HepG2 (cell line): ENCODE results near the gene MED25. TPM values are rescaled to one million over a fixed set of nuclear protein-coding genes. Genes with fewer than 3 reads are reported as not detected.
A peak's percentile ranks its signal among the peaks of the same experiment; 100 is the strongest.

Experiments
- ATAC-seq: fragments of 200-7000 bp; cut with Tn5 transposase; 3 replicates; pipeline ENCODE4 v1.9.1; 2020; ENCODE audit warnings: mild to moderate bottlenecking, moderate library complexity
- BruUV-seq: library from RNA; stranded (reverse); fragments of 400-500 nt; replicated peaks from 2 replicates; lab custom pipeline; 2021; lab: Mats Ljungman, UMichigan
- CTCF ChIA-PET: fragments of 300-600 bp; formaldehyde crosslinking; extraction: SDS; loops from one replicate; lab custom pipeline; 2021; ENCODE audit warnings: low total read pairs, inconsistent platforms, low intra/inter-chr PET ratio; lab: Yijun Ruan, JAX
- POLR2A ChIA-PET: fragments of 350-600 bp; sonication (Branson Sonifier 250); formaldehyde crosslinking; loops from one replicate; lab custom pipeline; 2020; ENCODE audit warnings: antibody characterized with exemption, inconsistent platforms; lab: Yijun Ruan, JAX
- DNase-seq: peaks from one replicate; pipeline ENCODE4 v3.0.0-alpha.2; 2015; ENCODE audit warnings: low spot score
- FAIRE-seq: peaks from 3 replicates; lab custom pipeline; 2011; peaks lifted over from hg19 to GRCh38; lab: Jason Lieb, UNC
- H2AFZ ChIP-seq: one replicate; pipeline ENCODE4 v1.6.1; 2011; ENCODE audit warnings: low read length, inconsistent platforms
- H3K27ac ChIP-seq: fragments of 300-600 bp; 3 replicates; pipeline ENCODE4 v1.8.0; 2011; ENCODE audit warnings: mixed run types, mild to moderate bottlenecking, mixed read lengths, low read length, inconsistent platforms; ENCODE audit not compliant: insufficient read depth; ENCODE audit errors: extremely low read length
- H3K27me3 ChIP-seq, 2 experiments: fragments of 200-600 bp in 1 of 2; 2 replicates in 1 of 2; 3 replicates in 1 of 2; pipeline versions ENCODE4 v1.6.0 to v1.8.0; 2011; ENCODE audit warnings: low read length in 2 of 2, mild to moderate bottlenecking in 2 of 2, moderate library complexity in 2 of 2, inconsistent platforms in 1 of 2; ENCODE audit not compliant: insufficient read depth in 2 of 2, control insufficient read depth in 1 of 2
- H3K36me3 ChIP-seq, 2 experiments: fragments of 200-600 bp in 1 of 2; replicated peaks in 1 of 2; 2 replicates in 1 of 2; 3 replicates in 1 of 2; pipeline versions ENCODE4 v1.5.1 to v1.8.0; 2011; ENCODE audit warnings: low read length in 2 of 2, inconsistent platforms in 1 of 2; ENCODE audit not compliant: insufficient read depth in 2 of 2, control insufficient read depth in 1 of 2
- H3K4me1 ChIP-seq: 2 replicates; pipeline ENCODE4 v1.5.1; 2012; ENCODE audit warnings: low read length, inconsistent platforms; ENCODE audit not compliant: insufficient read depth
- H3K4me2 ChIP-seq: 2 replicates; pipeline ENCODE4 v1.6.0; 2011; ENCODE audit warnings: low read depth, low read length, inconsistent platforms
- H3K4me3 ChIP-seq, 3 experiments: fragments of 200-600 bp in 1 of 3; sonication (generic), shearing (Covaris generic) in 1 of 3; replicated peaks in 1 of 3; 2 replicates each; pipeline ENCODE4 v1.5.1; 2011 to 2016; ENCODE audit warnings: low read length in 3 of 3, inconsistent platforms in 2 of 3, low read depth in 2 of 3, mild to moderate bottlenecking in 2 of 3, control low read depth in 1 of 3, mixed read lengths in 1 of 3; ENCODE audit not compliant: insufficient read depth in 1 of 3
- H3K79me2 ChIP-seq: one replicate; pipeline ENCODE4 v1.6.1; 2011; ENCODE audit warnings: low read length, inconsistent platforms; ENCODE audit not compliant: insufficient read depth
- H3K9ac ChIP-seq: 2 replicates; pipeline ENCODE4 v1.6.0; 2011; ENCODE audit warnings: mild to moderate bottlenecking, low read depth, low read length, inconsistent platforms; ENCODE audit not compliant: insufficient read depth
- H3K9me3 ChIP-seq: 2 replicates; pipeline ENCODE4 v1.5.1; 2012; ENCODE audit warnings: mild to moderate bottlenecking, low read length
- H4K20me1 ChIP-seq: 2 replicates; pipeline ENCODE4 v1.6.0; 2011; ENCODE audit warnings: inconsistent platforms, mild to moderate bottlenecking, low read length, moderate library complexity; ENCODE audit not compliant: insufficient read depth
- BHLHE40 ChIP-seq: IDR thresholded peaks from 2 replicates; pipeline ENCODE4 v1.6.1; 2011; ENCODE audit warnings: low read length, improper control_type of control experiment
- NFRKB ChIP-seq: fragments of 450-650 bp; IDR thresholded peaks from 2 replicates; pipeline ENCODE4 v1.6.1; 2017
- NR3C1 ChIP-seq: sonication (generic); formaldehyde crosslinking; IDR thresholded peaks from 2 replicates; pipeline ENCODE4 v1.4.0; 2020; ENCODE audit warnings: missing genetic modification reagents
- PTBP1 ChIP-seq: fragments of 200-400 bp; formaldehyde crosslinking; IDR thresholded peaks from 2 replicates; pipeline ENCODE4 v1.6.1; 2018; ENCODE audit warnings: low read length, low read depth; ENCODE audit not compliant: poor library complexity, severe bottlenecking
- TBX2 ChIP-seq: sonication (generic); formaldehyde crosslinking; IDR thresholded peaks from 2 replicates; pipeline ENCODE4 v1.5.0; 2020; ENCODE audit warnings: missing genetic modification reagents, mild to moderate bottlenecking, borderline replicate concordance
- THAP11 ChIP-seq: IDR thresholded peaks from 2 replicates; pipeline ENCODE4 v1.6.1; 2016; ENCODE audit warnings: missing biosample characterization, missing genetic modification reagents
- U2AF1 ChIP-seq: fragments of 200-400 bp; formaldehyde crosslinking; optimal IDR thresholded peaks from 2 replicates; pipeline ENCODE3; 2017; ENCODE audit warnings: mild to moderate bottlenecking, low read depth, low read length
- ZBTB8A ChIP-seq: sonication (generic); formaldehyde crosslinking; IDR thresholded peaks from 2 replicates; pipeline ENCODE4 v1.4.0; 2020; ENCODE audit warnings: mild to moderate bottlenecking, low read depth, missing genetic modification reagents, borderline replicate concordance
- ZNF33B ChIP-seq: sonication (generic); formaldehyde crosslinking; IDR thresholded peaks from 2 replicates; pipeline ENCODE4 v1.5.1; 2020; ENCODE audit warnings: mild to moderate bottlenecking, missing genetic modification reagents
- ZNF446 ChIP-seq: sonication (generic); formaldehyde crosslinking; IDR thresholded peaks from 2 replicates; pipeline ENCODE4 v1.5.0; 2020; ENCODE audit warnings: mild to moderate bottlenecking, missing genetic modification reagents
- ZNF639 ChIP-seq: conservative IDR thresholded peaks from 2 replicates; pipeline ENCODE4 v1.6.1; 2018; ENCODE audit warnings: missing genetic modification reagents
- ZNF713 ChIP-seq: sonication (generic); formaldehyde crosslinking; IDR thresholded peaks from 2 replicates; pipeline ENCODE4 v1.4.0; 2020; ENCODE audit warnings: mild to moderate bottlenecking, missing genetic modification reagents
- ZNF83 ChIP-seq: sonication (generic); formaldehyde crosslinking; IDR thresholded peaks from 2 replicates; pipeline ENCODE4 v1.4.0; 2020; ENCODE audit warnings: missing genetic modification reagents, mild to moderate bottlenecking, borderline replicate concordance
- ZSCAN21 ChIP-seq: sonication (generic); formaldehyde crosslinking; IDR thresholded peaks from 2 replicates; pipeline ENCODE4 v1.8.0; 2022; ENCODE audit warnings: mild to moderate bottlenecking, missing genetic modification reagents, moderate library complexity, borderline replicate concordance
- WGBS: methylation state at CpG from one replicate; pipeline ENCODE4 v1.1.6; 2017; ENCODE audit warnings: low lambda C conversion rate; 5-methylcytosine and 5-hydroxymethylcytosine counted together
- in situ Hi-C: cut with HindIII; loops from 2 replicates; pipeline ENCODE4 v1.10.0; 2017; ENCODE audit warnings: low pct_unique_long_range_greater_than_20kb; ENCODE audit not compliant: extremely low pct_ligation_motif_present
- intact Hi-C: fragments of 100-400 bp; cut with micrococcal nuclease; formaldehyde crosslinking; loops from one replicate; pipeline ENCODE4 v1.10.0; 2022; ENCODE audit not compliant: unreplicated experiment
- polyA plus RNA-seq, 8 experiments: library from polyadenylated mRNA; depleted of rRNA in 3 of 8; stranded (reverse) in 7 of 8; unstranded in 1 of 8; fragments of >200 nt; fragmentation: Illumina TruSeq in 4 of 8; extraction: Trizol in 4 of 8; gene quantifications; 2 replicates each; pipeline versions ENCODE4 v1.2.1 to v1.2.3, GENCODE V29; 2011 to 2016; ENCODE audit warnings: low read depth in 4 of 8, missing spikeins in 1 of 8, mixed read lengths in 1 of 8; ENCODE audit not compliant: insufficient read depth in 1 of 8
- total RNA-seq, 5 experiments: library from RNA; depleted of rRNA; stranded (reverse); fragments of >200 nt; fragmentation: Illumina TruSeq; extraction: Trizol; gene quantifications; 2 replicates each; pipeline ENCODE4 v1.2.3, GENCODE V29; 2016; ENCODE audit warnings: low read depth in 1 of 5
- TF ChIP-seq, protein P1 (sequence below): sonication (generic); formaldehyde crosslinking; IDR thresholded peaks from 2 replicates; pipeline ENCODE4 v1.8.0; 2022; ENCODE audit warnings: missing genetic modification reagents, mild to moderate bottlenecking, moderate library complexity, borderline replicate concordance
- TF ChIP-seq, protein P2 (sequence below): IDR thresholded peaks from 2 replicates; pipeline ENCODE4 v1.6.1; 2016
- TF ChIP-seq, protein P3 (sequence below): sonication (generic); formaldehyde crosslinking; IDR thresholded peaks from 2 replicates; pipeline ENCODE4 v1.5.0; 2020; ENCODE audit warnings: missing genetic modification reagents, mild to moderate bottlenecking, borderline replicate concordance

The MED25 gene
- total and polyA plus RNA-seq, 2 of the 13 experiments (the other 11 are each of a cell fraction or from before 2014, with no cell fraction given), result 11.1 to 15.1 TPM

- Histone ChIP-seq H3K36me3 (peaks cover 15 to 43% of the 10 kb centered on the region in 2 experiments; a peak in 4 of 5 replicates), H3K4me1 (peaks cover 4% of the 10 kb centered on the region), H3K4me3 (no peak overlapping the region), H3K27me3 (no peaks in the 10 kb centered on the region), H3K4me2 (no peak overlapping the region), H3K9ac (no peak overlapping the region), H3K27ac (no peak overlapping the region), H3K79me2 (no peaks in the 10 kb centered on the region), H3K9me3 (no peaks in the 10 kb centered on the region), H2AFZ (no peak overlapping the region), H4K20me1 (no peaks in the 10 kb centered on the region)
- BruUV-seq, result TSS peak; percentile 41
- ATAC-seq, result no peak
- intact Hi-C loops, result no loop called here
- in situ Hi-C loops, result no loop called here
- WGBS, result 98% methylated on average over 18 of the region's 18 CpGs
- no peak for DNase-seq
- no peak for FAIRE-seq
- ChIA-PET POLR2A (no interaction called here), CTCF (no interaction called here)
- TF ChIP-seq ZNF33B (CRISPR knock-in tag), result no peak
- TF ChIP-seq THAP11 (CRISPR knock-in tag), result no peak
- TF ChIP-seq ZNF83, result no peak
- TF ChIP-seq TBX2 (CRISPR knock-in tag), result no peak
- no peak for TF ChIP-seq ZSCAN21 (CRISPR knock-in tag)
- no peak for TF ChIP-seq ZNF446 (CRISPR knock-in tag)
- no peak for TF ChIP-seq U2AF1
- TF ChIP-seq ZNF639, result no peak
- TF ChIP-seq NFRKB, result no peak
- TF ChIP-seq, protein P1, sequence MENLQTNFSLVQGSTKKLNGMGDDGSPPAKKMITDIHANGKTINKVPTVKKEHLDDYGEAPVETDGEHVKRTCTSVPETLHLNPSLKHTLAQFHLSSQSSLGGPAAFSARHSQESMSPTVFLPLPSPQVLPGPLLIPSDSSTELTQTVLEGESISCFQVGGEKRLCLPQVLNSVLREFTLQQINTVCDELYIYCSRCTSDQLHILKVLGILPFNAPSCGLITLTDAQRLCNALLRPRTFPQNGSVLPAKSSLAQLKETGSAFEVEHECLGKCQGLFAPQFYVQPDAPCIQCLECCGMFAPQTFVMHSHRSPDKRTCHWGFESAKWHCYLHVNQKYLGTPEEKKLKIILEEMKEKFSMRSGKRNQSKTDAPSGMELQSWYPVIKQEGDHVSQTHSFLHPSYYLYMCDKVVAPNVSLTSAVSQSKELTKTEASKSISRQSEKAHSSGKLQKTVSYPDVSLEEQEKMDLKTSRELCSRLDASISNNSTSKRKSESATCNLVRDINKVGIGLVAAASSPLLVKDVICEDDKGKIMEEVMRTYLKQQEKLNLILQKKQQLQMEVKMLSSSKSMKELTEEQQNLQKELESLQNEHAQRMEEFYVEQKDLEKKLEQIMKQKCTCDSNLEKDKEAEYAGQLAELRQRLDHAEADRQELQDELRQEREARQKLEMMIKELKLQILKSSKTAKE, result no peak
- TF ChIP-seq, protein P2, sequence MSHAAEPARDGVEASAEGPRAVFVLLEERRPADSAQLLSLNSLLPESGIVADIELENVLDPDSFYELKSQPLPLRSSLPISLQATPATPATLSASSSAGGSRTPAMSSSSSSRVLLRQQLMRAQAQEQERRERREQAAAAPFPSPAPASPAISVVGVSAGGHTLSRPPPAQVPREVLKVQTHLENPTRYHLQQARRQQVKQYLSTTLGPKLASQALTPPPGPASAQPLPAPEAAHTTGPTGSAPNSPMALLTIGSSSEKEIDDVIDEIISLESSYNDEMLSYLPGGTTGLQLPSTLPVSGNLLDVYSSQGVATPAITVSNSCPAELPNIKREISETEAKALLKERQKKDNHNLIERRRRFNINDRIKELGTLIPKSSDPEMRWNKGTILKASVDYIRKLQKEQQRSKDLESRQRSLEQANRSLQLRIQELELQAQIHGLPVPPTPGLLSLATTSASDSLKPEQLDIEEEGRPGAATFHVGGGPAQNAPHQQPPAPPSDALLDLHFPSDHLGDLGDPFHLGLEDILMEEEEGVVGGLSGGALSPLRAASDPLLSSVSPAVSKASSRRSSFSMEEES, result no peak
- no peak for TF ChIP-seq ZNF713 (CRISPR knock-in tag)
- no peak for TF ChIP-seq ZBTB8A
- no peak for TF ChIP-seq NR3C1
- no peak for TF ChIP-seq BHLHE40
- TF ChIP-seq, protein P3, sequence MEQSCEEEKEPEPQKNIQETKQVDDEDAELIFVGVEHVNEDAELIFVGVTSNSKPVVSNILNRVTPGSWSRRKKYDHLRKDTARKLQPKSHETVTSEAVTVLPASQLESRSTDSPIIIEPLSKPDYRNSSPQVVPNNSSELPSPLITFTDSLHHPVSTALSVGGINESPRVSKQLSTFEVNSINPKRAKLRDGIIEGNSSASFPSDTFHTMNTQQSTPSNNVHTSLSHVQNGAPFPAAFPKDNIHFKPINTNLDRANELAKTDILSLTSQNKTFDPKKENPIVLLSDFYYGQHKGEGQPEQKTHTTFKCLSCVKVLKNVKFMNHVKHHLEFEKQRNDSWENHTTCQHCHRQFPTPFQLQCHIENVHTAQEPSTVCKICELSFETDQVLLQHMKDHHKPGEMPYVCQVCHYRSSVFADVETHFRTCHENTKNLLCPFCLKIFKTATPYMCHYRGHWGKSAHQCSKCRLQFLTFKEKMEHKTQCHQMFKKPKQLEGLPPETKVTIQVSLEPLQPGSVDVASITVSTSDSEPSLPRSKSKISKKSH (CRISPR knock-in tag), result no peak
- TF ChIP-seq PTBP1, result no peak
Observed at GRCh38 chr19:49838885-49839588, 20.9 kb downstream of the MED25 start.
